Measurements from ENCODE around the gene EZH2. TPM values are rescaled to one million over a fixed set of nuclear protein-coding genes. Genes with fewer than 3 reads are reported as not detected.
A peak's percentile ranks its signal among the peaks of the same experiment; 100 is the strongest.

Gene EZH2
- polyA plus RNA-seq, 2 of the 4 experiments (the other 2 are of a cell fraction) = 36.6 to 45.7 TPM

DNA sequence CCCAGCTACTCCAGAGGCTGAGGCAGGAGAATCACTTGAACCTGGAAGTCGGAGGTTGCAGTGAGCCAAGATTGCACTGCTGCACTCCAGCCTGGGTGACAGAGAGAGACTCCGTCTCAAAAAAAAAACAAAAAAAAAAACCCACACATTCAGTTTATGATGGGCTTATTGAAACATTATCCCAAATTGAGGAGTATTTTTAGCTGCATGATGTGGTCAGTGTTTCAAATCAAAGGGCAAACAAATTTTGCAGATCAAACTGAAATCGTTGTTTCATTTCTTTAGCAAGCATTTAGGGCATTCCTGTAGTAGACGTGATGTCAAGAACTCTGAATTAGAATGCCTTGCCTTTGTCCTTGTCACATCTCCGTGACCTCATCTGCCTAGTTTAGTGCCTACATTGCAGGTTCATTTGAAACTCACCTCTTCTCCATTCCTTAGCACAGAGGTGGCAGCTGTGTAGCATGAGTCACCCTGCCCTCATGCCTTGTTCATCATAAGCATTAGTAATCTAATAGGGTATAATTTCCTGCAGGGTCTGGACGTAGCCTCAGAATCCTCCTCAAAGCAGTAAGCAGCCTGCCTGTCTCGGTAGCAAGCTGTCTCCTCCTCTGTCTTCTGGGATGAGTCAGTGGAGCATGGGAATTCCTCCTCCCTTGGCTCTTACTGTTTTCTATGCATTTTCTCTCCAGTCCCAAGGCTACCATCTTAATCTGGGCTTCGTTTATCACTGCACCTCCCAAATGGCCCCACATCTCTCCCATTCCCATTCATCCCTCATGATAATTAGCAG is 111.6 kb downstream of the EZH2 start:
- peak overlapping the region; percentile 27; the same call in 1 of the 3 replicates for H3K4me2 ChIP-seq
- TF ChIP-seq FOSL2 (IDR thresholded peaks at IDR 0.05) (0 out of 2 replicates have a peak, but pooled peaks have one; percentile 6), FOSL2 (CRISPR knock-in tag; IDR thresholded peaks at IDR 0.05) (peak; percentile 79), POLR2A (IDR thresholded peaks at IDR 0.05; ENCODE audit: low read length) (no peak), JUNB (IDR thresholded peaks at IDR 0.05) (peak; percentile 25; the same call in 1 of the 2 replicates)
- TF ChIP-seq, protein P1, sequence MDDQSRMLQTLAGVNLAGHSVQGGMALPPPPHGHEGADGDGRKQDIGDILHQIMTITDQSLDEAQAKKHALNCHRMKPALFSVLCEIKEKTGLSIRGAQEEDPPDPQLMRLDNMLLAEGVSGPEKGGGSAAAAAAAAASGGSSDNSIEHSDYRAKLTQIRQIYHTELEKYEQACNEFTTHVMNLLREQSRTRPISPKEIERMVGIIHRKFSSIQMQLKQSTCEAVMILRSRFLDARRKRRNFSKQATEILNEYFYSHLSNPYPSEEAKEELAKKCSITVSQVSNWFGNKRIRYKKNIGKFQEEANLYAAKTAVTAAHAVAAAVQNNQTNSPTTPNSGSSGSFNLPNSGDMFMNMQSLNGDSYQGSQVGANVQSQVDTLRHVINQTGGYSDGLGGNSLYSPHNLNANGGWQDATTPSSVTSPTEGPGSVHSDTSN (IDR thresholded peaks at IDR 0.05) = no peak
- H3K9me3 ChIP-seq = no peaks in the 10 kb centered on the region
- H3K4me1 ChIP-seq = peaks cover 23% of the 10 kb centered on the region
- DNase-seq (ENCODE audit: low read depth in 1 of 2, low spot score in 1 of 2) (peak; percentile 35 to 63), FAIRE-seq (no peak), ATAC-seq (peak; percentile 95 to 97)
- ChIA-PET CTCF (interaction anchor here (2.5 kb wide), 1 partner anchor 197 kb away, joined by 5 read pairs; no protein-coding TSS in a partner anchor), POLR2A (no interaction called here)
- H3K27ac ChIP-seq = peak overlapping the region in 1 of 2 experiments; percentile 12; a peak in 1 of 6 replicates
- 47% methylated on average over 8 of the region's 8 CpGs for WGBS (ENCODE audit: missing lambda C conversion rate)
- H3K4me3 ChIP-seq = no peak overlapping the region

DNA sequence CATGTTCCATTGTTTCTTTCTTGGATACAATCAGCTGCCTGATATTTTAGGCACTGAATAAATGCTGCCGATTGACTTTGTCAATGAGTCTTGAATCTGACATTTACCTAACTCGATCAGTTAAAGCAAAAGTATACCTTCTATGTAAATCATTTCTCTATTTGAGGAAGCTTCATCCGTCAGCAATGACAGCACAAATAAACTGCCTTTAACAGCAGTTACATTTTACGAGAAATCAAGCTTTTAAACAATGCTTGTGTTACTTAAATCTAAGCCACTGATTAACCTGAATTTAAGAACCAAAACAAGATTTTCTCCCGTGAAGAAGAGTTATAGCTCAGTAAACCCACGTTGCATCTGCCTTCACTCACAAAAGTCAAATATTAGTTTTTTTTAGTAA is 114.1 kb downstream of the EZH2 start:
- ChIA-PET POLR2A (no interaction called here), CTCF (interaction anchor here (1.2 kb wide), 2 partner anchors 18 to 194 kb away, joined by 3 read pairs; no protein-coding TSS in a partner anchor)
- Histone ChIP-seq H3K4me1 (peaks cover 23% of the 10 kb centered on the region), H3K27ac (no peak overlapping the region), H3K9me3 (no peaks in the 10 kb centered on the region), H3K4me3 (no peak overlapping the region), H3K4me2 (no peak overlapping the region)
- TF ChIP-seq CBX8 (IDR thresholded peaks at IDR 0.05) (no peak), FOSL2 (IDR thresholded peaks at IDR 0.05) (no peak), FOSL2 (CRISPR knock-in tag; IDR thresholded peaks at IDR 0.05) (no peak), ZSCAN20 (CRISPR knock-in tag; IDR thresholded peaks at IDR 0.05) (no peak), POLR2A (IDR thresholded peaks at IDR 0.05; ENCODE audit: low read length) (no peak), RCOR1 (IDR thresholded peaks at IDR 0.05; ENCODE audit: low read depth, low read length) (no peak), RNF2 (IDR thresholded peaks at IDR 0.05; ENCODE audit: borderline replicate concordance, low read depth) (no peak), KDM1A (IDR thresholded peaks at IDR 0.05; ENCODE audit: low read depth) (no peak), POLR2AphosphoS2 (conservative IDR thresholded peaks at IDR 0.05; ENCODE audit: low read length) (no peak), NFE2L2 (conservative IDR thresholded peaks at IDR 0.05; ENCODE audit: low read length) (no peak), FOXS1 (CRISPR knock-in tag; IDR thresholded peaks at IDR 0.05) (no peak), KDM5A (IDR thresholded peaks at IDR 0.05) (no peak)
- TF ChIP-seq, protein P2, sequence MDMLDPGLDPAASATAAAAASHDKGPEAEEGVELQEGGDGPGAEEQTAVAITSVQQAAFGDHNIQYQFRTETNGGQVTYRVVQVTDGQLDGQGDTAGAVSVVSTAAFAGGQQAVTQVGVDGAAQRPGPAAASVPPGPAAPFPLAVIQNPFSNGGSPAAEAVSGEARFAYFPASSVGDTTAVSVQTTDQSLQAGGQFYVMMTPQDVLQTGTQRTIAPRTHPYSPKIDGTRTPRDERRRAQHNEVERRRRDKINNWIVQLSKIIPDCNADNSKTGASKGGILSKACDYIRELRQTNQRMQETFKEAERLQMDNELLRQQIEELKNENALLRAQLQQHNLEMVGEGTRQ (IDR thresholded peaks at IDR 0.05) = no peak
- TF ChIP-seq, protein P3, sequence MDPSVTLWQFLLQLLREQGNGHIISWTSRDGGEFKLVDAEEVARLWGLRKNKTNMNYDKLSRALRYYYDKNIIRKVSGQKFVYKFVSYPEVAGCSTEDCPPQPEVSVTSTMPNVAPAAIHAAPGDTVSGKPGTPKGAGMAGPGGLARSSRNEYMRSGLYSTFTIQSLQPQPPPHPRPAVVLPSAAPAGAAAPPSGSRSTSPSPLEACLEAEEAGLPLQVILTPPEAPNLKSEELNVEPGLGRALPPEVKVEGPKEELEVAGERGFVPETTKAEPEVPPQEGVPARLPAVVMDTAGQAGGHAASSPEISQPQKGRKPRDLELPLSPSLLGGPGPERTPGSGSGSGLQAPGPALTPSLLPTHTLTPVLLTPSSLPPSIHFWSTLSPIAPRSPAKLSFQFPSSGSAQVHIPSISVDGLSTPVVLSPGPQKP (IDR thresholded peaks at IDR 0.05; ENCODE audit: low read depth, low read length) = no peak
- TF ChIP-seq, protein P4, sequence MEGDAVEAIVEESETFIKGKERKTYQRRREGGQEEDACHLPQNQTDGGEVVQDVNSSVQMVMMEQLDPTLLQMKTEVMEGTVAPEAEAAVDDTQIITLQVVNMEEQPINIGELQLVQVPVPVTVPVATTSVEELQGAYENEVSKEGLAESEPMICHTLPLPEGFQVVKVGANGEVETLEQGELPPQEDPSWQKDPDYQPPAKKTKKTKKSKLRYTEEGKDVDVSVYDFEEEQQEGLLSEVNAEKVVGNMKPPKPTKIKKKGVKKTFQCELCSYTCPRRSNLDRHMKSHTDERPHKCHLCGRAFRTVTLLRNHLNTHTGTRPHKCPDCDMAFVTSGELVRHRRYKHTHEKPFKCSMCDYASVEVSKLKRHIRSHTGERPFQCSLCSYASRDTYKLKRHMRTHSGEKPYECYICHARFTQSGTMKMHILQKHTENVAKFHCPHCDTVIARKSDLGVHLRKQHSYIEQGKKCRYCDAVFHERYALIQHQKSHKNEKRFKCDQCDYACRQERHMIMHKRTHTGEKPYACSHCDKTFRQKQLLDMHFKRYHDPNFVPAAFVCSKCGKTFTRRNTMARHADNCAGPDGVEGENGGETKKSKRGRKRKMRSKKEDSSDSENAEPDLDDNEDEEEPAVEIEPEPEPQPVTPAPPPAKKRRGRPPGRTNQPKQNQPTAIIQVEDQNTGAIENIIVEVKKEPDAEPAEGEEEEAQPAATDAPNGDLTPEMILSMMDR (IDR thresholded peaks at IDR 0.05) = no peak
- no peak for ATAC-seq
- no peak for FAIRE-seq
- no peak for DNase-seq (ENCODE audit: low read depth in 1 of 2, low spot score in 1 of 2)
- whole genome bisulfite sequencing (ENCODE audit: missing lambda C conversion rate) = 38% methylated on average over 6 of the region's 6 CpGs

DNA sequence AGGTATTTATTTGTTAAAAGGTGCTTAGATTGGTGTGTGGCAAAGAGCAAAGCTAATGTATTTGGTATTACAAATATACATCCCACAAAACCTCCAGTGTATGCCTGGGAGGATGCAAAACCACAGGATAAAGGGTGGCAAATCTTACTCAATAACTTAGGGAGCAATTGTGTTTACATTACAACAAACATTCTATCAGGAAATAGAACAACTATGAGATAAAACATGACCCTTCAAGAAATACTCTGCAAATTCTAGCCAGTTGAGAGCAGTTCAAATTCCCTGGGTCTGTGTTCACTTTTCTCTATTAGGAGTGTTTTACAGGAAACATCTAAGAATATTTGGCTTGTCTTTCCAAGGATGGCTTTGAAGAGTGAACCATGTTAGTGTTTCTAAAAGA is 120.5 kb downstream of the EZH2 start:
- no peak for TF ChIP-seq RAD21 (conservative IDR thresholded peaks at IDR 0.05 in 1 of 2, IDR thresholded peaks at IDR 0.05 in 1 of 2)
- TF ChIP-seq, protein P5, sequence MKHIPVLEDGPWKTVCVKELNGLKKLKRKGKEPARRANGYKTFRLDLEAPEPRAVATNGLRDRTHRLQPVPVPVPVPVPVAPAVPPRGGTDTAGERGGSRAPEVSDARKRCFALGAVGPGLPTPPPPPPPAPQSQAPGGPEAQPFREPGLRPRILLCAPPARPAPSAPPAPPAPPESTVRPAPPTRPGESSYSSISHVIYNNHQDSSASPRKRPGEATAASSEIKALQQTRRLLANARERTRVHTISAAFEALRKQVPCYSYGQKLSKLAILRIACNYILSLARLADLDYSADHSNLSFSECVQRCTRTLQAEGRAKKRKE (CRISPR knock-in tag; IDR thresholded peaks at IDR 0.05; ENCODE audit: low read depth) = no peak
- TF ChIP-seq SMC3 (IDR thresholded peaks at IDR 0.05) = no peak
- TF ChIP-seq GATA3 (IDR thresholded peaks at IDR 0.05; ENCODE audit: borderline replicate concordance) = no peak
- TF ChIP-seq, protein P6, sequence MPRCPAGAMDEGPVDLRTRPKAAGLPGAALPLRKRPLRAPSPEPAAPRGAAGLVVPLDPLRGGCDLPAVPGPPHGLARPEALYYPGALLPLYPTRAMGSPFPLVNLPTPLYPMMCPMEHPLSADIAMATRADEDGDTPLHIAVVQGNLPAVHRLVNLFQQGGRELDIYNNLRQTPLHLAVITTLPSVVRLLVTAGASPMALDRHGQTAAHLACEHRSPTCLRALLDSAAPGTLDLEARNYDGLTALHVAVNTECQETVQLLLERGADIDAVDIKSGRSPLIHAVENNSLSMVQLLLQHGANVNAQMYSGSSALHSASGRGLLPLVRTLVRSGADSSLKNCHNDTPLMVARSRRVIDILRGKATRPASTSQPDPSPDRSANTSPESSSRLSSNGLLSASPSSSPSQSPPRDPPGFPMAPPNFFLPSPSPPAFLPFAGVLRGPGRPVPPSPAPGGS (IDR thresholded peaks at IDR 0.05) = no peak
- Histone ChIP-seq H3K4me2 (no peak overlapping the region), H3K27ac (no peak overlapping the region), H3K4me1 (no peaks in the 10 kb centered on the region), H3K9me3 (no peaks in the 10 kb centered on the region), H3K4me3 (no peak overlapping the region)
- ChIA-PET POLR2A (no interaction called here), CTCF (interaction anchor here (0.6 to 0.9 kb wide), 2 partner anchors 10 to 199 kb away, joined by 3 to 4 read pairs; no protein-coding TSS in a partner anchor)
- no peak for ATAC-seq
- no peak for DNase-seq (ENCODE audit: low read depth in 1 of 2, low spot score in 1 of 2)
- FAIRE-seq = no peak
